HepG2 (cell line): Measurements from ENCODE around the gene C14orf93. TPM values are rescaled to one million over a fixed set of nuclear protein-coding genes. Genes with fewer than 3 reads are reported as not detected.

ENCODE experiments used
- ATF7-NPFF ChIP-seq: sonication (generic); formaldehyde crosslinking; IDR thresholded peaks from 2 replicates; pipeline ENCODE4 v1.8.1; 2023; ENCODE audit warnings: mild to moderate bottlenecking, low read depth, missing genetic modification reagents, moderate library complexity
- ERF ChIP-seq: IDR thresholded peaks from 2 replicates; pipeline ENCODE4 v1.6.1; 2018; ENCODE audit warnings: missing biosample characterization, missing genetic modification reagents
- HMGA1 ChIP-seq: sonication (generic); formaldehyde crosslinking; conservative IDR thresholded peaks from 2 replicates; pipeline ENCODE4 v1.4.0; 2020; ENCODE audit warnings: missing genetic modification reagents
- NPAS2 ChIP-seq: sonication (generic); formaldehyde crosslinking; IDR thresholded peaks from 2 replicates; pipeline ENCODE4 v1.8.0; 2022; ENCODE audit warnings: mild to moderate bottlenecking, missing genetic modification reagents, borderline replicate concordance
- SRY ChIP-seq: sonication (generic); formaldehyde crosslinking; IDR thresholded peaks from 2 replicates; pipeline ENCODE4 v1.8.0; 2022; ENCODE audit warnings: mild to moderate bottlenecking, missing genetic modification reagents
- TBL1XR1 ChIP-seq: fragments of 150-350 bp; IDR thresholded peaks from 2 replicates; pipeline ENCODE4 v1.6.1; 2014; ENCODE audit warnings: borderline replicate concordance, low read length; ENCODE audit not compliant: partially characterized antibody
- ZFP37 ChIP-seq: sonication (generic); formaldehyde crosslinking; IDR thresholded peaks from 2 replicates; pipeline ENCODE4 v1.4.0; 2020; ENCODE audit warnings: missing genetic modification reagents, borderline replicate concordance
- ZNF552 ChIP-seq: sonication (generic); formaldehyde crosslinking; IDR thresholded peaks from 2 replicates; pipeline ENCODE4 v1.9.0; 2022; ENCODE audit warnings: missing genetic modification reagents, mild to moderate bottlenecking, borderline replicate concordance
- ZNF605 ChIP-seq: sonication (generic); formaldehyde crosslinking; IDR thresholded peaks from 2 replicates; pipeline ENCODE4 v1.8.0; 2022; ENCODE audit warnings: mild to moderate bottlenecking, missing genetic modification reagents
- ZSCAN29 ChIP-seq: sonication (generic); formaldehyde crosslinking; conservative IDR thresholded peaks from 2 replicates; pipeline ENCODE4 v1.4.0; 2020; ENCODE audit warnings: mild to moderate bottlenecking, missing genetic modification reagents
- polyA plus RNA-seq, 8 experiments: library from polyadenylated mRNA; depleted of rRNA in 3 of 8; stranded (reverse) in 7 of 8; unstranded in 1 of 8; fragments of >200 nt; fragmentation: Illumina TruSeq in 4 of 8; extraction: Trizol in 4 of 8; gene quantifications; 2 replicates each; pipeline versions ENCODE4 v1.2.1 to v1.2.3, GENCODE V29; 2011 to 2016; ENCODE audit warnings: low read depth in 4 of 8, missing spikeins in 1 of 8, mixed read lengths in 1 of 8; ENCODE audit not compliant: insufficient read depth in 1 of 8
- total RNA-seq, 5 experiments: library from RNA; depleted of rRNA; stranded (reverse); fragments of >200 nt; fragmentation: Illumina TruSeq; extraction: Trizol; gene quantifications; 2 replicates each; pipeline ENCODE4 v1.2.3, GENCODE V29; 2016; ENCODE audit warnings: low read depth in 1 of 5
- TF ChIP-seq, protein P1 (sequence below): IDR thresholded peaks from 2 replicates; pipeline ENCODE4 v1.6.1; 2016
- TF ChIP-seq, protein P2 (sequence below): sonication (generic); formaldehyde crosslinking; IDR thresholded peaks from 2 replicates; pipeline ENCODE4 v1.5.0; 2020; ENCODE audit warnings: mild to moderate bottlenecking, missing genetic modification reagents, moderate library complexity
- TF ChIP-seq, protein P3 (sequence below): sonication (generic); formaldehyde crosslinking; IDR thresholded peaks from 2 replicates; pipeline ENCODE4 v1.4.0; 2020; ENCODE audit warnings: missing genetic modification reagents, borderline replicate concordance
- TF ChIP-seq, protein P4 (sequence below): sonication (generic); formaldehyde crosslinking; IDR thresholded peaks from 2 replicates; pipeline ENCODE4 v1.8.1; 2023; ENCODE audit warnings: mild to moderate bottlenecking, missing genetic modification reagents, borderline replicate concordance
- TF ChIP-seq, protein P5 (sequence below): sonication (generic); formaldehyde crosslinking; IDR thresholded peaks from 2 replicates; pipeline ENCODE4 v1.5.1; 2020; ENCODE audit warnings: mild to moderate bottlenecking, missing genetic modification reagents, moderate library complexity
- TF ChIP-seq, protein P6 (sequence below): sonication (generic); formaldehyde crosslinking; IDR thresholded peaks from 2 replicates; pipeline ENCODE4 v1.4.0; 2020; ENCODE audit warnings: missing genetic modification reagents

Gene C14orf93
- total and polyA plus RNA-seq, 2 of the 13 experiments (the other 11 are each of a cell fraction or from before 2014, with no cell fraction given) = 11.4 to 22.5 TPM

DNA sequence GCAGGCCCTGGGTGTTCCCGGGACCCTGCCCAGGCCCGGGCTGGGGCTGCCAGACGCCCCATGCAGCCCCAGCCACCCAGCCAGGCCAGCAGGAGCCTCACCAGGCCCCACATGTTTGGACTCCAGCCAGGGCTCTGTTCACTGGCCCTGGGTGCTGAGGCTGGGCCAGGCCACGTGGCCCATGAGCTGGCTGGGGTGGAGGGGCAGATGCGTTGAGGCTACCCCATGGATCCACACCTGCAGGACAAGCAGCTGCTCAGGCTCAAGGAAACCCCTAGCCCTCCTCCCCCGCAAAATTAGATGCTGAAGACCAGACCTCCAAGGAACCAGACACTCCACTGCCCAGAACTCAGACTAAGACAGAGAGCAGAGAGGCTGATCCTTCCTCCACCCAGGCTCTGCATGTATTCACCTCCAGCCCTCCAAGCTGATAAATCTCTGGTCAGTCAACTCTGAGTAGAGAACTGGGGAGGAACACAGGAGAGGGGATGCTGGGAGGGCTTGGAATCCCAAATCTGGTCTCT, 45.7 kb upstream of the C14orf93 start (continued):
- TF ChIP-seq ZFP37 (CRISPR knock-in tag) = no peak
- 0 out of 2 replicates have a peak, but pooled peaks have one; percentile 15 for TF ChIP-seq ZSCAN29 (CRISPR knock-in tag)
- 0 out of 2 replicates have a peak, but pooled peaks have one; percentile 7 for TF ChIP-seq ATF7-NPFF (CRISPR knock-in tag)
- no peak for TF ChIP-seq TBL1XR1
- TF ChIP-seq, protein P1, sequence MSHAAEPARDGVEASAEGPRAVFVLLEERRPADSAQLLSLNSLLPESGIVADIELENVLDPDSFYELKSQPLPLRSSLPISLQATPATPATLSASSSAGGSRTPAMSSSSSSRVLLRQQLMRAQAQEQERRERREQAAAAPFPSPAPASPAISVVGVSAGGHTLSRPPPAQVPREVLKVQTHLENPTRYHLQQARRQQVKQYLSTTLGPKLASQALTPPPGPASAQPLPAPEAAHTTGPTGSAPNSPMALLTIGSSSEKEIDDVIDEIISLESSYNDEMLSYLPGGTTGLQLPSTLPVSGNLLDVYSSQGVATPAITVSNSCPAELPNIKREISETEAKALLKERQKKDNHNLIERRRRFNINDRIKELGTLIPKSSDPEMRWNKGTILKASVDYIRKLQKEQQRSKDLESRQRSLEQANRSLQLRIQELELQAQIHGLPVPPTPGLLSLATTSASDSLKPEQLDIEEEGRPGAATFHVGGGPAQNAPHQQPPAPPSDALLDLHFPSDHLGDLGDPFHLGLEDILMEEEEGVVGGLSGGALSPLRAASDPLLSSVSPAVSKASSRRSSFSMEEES (CRISPR knock-in tag) = no peak
- TF ChIP-seq ZNF605 (CRISPR knock-in tag) = peak; percentile 59; the same call in 1 of the 2 replicates
- TF ChIP-seq, protein P2, sequence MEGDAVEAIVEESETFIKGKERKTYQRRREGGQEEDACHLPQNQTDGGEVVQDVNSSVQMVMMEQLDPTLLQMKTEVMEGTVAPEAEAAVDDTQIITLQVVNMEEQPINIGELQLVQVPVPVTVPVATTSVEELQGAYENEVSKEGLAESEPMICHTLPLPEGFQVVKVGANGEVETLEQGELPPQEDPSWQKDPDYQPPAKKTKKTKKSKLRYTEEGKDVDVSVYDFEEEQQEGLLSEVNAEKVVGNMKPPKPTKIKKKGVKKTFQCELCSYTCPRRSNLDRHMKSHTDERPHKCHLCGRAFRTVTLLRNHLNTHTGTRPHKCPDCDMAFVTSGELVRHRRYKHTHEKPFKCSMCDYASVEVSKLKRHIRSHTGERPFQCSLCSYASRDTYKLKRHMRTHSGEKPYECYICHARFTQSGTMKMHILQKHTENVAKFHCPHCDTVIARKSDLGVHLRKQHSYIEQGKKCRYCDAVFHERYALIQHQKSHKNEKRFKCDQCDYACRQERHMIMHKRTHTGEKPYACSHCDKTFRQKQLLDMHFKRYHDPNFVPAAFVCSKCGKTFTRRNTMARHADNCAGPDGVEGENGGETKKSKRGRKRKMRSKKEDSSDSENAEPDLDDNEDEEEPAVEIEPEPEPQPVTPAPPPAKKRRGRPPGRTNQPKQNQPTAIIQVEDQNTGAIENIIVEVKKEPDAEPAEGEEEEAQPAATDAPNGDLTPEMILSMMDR = no peak
- TF ChIP-seq, protein P3, sequence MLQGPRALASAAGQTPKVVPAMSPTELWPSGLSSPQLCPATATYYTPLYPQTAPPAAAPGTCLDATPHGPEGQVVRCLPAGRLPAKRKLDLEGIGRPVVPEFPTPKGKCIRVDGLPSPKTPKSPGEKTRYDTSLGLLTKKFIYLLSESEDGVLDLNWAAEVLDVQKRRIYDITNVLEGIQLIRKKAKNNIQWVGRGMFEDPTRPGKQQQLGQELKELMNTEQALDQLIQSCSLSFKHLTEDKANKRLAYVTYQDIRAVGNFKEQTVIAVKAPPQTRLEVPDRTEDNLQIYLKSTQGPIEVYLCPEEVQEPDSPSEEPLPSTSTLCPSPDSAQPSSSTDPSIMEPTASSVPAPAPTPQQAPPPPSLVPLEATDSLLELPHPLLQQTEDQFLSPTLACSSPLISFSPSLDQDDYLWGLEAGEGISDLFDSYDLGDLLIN (CRISPR knock-in tag) = no peak
- TF ChIP-seq, protein P4, sequence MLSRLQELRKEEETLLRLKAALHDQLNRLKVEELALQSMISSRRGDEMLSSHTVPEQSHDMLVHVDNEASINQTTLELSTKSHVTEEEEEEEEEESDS (CRISPR knock-in tag) = 0 out of 2 replicates have a peak, but pooled peaks have one; percentile 78
- no peak for TF ChIP-seq HMGA1 (CRISPR knock-in tag)
- TF ChIP-seq, protein P5, sequence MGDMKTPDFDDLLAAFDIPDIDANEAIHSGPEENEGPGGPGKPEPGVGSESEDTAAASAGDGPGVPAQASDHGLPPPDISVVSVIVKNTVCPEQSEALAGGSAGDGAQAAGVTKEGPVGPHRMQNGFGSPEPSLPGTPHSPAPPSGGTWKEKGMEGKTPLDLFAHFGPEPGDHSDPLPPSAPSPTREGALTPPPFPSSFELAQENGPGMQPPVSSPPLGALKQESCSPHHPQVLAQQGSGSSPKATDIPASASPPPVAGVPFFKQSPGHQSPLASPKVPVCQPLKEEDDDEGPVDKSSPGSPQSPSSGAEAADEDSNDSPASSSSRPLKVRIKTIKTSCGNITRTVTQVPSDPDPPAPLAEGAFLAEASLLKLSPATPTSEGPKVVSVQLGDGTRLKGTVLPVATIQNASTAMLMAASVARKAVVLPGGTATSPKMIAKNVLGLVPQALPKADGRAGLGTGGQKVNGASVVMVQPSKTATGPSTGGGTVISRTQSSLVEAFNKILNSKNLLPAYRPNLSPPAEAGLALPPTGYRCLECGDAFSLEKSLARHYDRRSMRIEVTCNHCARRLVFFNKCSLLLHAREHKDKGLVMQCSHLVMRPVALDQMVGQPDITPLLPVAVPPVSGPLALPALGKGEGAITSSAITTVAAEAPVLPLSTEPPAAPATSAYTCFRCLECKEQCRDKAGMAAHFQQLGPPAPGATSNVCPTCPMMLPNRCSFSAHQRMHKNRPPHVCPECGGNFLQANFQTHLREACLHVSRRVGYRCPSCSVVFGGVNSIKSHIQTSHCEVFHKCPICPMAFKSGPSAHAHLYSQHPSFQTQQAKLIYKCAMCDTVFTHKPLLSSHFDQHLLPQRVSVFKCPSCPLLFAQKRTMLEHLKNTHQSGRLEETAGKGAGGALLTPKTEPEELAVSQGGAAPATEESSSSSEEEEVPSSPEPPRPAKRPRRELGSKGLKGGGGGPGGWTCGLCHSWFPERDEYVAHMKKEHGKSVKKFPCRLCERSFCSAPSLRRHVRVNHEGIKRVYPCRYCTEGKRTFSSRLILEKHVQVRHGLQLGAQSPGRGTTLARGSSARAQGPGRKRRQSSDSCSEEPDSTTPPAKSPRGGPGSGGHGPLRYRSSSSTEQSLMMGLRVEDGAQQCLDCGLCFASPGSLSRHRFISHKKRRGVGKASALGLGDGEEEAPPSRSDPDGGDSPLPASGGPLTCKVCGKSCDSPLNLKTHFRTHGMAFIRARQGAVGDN (CRISPR knock-in tag) = peak; percentile 73; the same call in 1 of the 2 replicates
- TF ChIP-seq, protein P6, sequence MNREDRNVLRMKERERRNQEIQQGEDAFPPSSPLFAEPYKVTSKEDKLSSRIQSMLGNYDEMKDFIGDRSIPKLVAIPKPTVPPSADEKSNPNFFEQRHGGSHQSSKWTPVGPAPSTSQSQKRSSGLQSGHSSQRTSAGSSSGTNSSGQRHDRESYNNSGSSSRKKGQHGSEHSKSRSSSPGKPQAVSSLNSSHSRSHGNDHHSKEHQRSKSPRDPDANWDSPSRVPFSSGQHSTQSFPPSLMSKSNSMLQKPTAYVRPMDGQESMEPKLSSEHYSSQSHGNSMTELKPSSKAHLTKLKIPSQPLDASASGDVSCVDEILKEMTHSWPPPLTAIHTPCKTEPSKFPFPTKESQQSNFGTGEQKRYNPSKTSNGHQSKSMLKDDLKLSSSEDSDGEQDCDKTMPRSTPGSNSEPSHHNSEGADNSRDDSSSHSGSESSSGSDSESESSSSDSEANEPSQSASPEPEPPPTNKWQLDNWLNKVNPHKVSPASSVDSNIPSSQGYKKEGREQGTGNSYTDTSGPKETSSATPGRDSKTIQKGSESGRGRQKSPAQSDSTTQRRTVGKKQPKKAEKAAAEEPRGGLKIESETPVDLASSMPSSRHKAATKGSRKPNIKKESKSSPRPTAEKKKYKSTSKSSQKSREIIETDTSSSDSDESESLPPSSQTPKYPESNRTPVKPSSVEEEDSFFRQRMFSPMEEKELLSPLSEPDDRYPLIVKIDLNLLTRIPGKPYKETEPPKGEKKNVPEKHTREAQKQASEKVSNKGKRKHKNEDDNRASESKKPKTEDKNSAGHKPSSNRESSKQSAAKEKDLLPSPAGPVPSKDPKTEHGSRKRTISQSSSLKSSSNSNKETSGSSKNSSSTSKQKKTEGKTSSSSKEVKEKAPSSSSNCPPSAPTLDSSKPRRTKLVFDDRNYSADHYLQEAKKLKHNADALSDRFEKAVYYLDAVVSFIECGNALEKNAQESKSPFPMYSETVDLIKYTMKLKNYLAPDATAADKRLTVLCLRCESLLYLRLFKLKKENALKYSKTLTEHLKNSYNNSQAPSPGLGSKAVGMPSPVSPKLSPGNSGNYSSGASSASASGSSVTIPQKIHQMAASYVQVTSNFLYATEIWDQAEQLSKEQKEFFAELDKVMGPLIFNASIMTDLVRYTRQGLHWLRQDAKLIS = no peak
- TF ChIP-seq ZNF552 (CRISPR knock-in tag) = no peak
- no peak for TF ChIP-seq ERF (CRISPR knock-in tag)
- no peak for TF ChIP-seq NPAS2 (CRISPR knock-in tag)
- TF ChIP-seq SRY = no peak; the same call in 1 of the 2 replicates
